DND-41 (cell line): ENCODE measurements around the gene NR2F1-AS1.
A peak's percentile ranks its signal among the peaks of the same experiment; 100 is the strongest.

Source experiments
- EZH2 ChIP-seq: IDR thresholded peaks from 3 replicates; pipeline ENCODE4 v1.6.1; 2012; ENCODE audit warnings: borderline replicate concordance, low read depth, mild to moderate bottlenecking, moderate library complexity, low read length, inconsistent platforms; ENCODE audit not compliant: severe bottlenecking
- TF ChIP-seq, protein P1 (sequence below): IDR thresholded peaks from 2 replicates; pipeline ENCODE4 v1.5.1; 2012; ENCODE audit warnings: borderline replicate concordance, low read length, moderate library complexity, mild to moderate bottlenecking; ENCODE audit not compliant: poor library complexity, severe bottlenecking; ENCODE audit errors: extremely low read depth

DNA sequence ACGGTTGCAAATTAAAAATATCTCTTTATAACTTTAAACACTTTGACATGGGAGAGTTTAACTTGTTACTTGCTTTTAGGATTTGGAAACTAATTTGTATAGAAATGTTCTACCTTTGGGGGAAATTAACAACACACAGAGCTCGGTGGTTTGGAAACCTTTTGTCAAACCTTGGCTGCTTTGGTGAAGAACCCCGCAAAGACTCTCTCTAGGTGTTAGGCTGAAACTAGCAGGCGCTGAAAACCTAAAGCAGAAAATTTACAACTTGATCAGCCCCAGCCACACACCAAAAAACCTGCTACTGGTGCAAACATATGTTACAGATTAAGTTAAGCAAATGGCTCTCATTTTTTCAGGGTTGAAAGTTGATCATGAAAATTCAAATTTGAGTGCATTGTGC, 27.8 kb upstream of the NR2F1-AS1 start:
- TF ChIP-seq, protein P1, sequence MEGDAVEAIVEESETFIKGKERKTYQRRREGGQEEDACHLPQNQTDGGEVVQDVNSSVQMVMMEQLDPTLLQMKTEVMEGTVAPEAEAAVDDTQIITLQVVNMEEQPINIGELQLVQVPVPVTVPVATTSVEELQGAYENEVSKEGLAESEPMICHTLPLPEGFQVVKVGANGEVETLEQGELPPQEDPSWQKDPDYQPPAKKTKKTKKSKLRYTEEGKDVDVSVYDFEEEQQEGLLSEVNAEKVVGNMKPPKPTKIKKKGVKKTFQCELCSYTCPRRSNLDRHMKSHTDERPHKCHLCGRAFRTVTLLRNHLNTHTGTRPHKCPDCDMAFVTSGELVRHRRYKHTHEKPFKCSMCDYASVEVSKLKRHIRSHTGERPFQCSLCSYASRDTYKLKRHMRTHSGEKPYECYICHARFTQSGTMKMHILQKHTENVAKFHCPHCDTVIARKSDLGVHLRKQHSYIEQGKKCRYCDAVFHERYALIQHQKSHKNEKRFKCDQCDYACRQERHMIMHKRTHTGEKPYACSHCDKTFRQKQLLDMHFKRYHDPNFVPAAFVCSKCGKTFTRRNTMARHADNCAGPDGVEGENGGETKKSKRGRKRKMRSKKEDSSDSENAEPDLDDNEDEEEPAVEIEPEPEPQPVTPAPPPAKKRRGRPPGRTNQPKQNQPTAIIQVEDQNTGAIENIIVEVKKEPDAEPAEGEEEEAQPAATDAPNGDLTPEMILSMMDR = no peak
- peak; percentile 51 for TF ChIP-seq EZH2
